Measurements from ENCODE around the gene RAD51B. TPM values are rescaled to one million over a fixed set of nuclear protein-coding genes. Genes with fewer than 3 reads are reported as not detected.

RAD51B gene
- total and polyA plus RNA-seq, 8 donors = 1.8 to 30.7 (median 15.3) TPM

DNA sequence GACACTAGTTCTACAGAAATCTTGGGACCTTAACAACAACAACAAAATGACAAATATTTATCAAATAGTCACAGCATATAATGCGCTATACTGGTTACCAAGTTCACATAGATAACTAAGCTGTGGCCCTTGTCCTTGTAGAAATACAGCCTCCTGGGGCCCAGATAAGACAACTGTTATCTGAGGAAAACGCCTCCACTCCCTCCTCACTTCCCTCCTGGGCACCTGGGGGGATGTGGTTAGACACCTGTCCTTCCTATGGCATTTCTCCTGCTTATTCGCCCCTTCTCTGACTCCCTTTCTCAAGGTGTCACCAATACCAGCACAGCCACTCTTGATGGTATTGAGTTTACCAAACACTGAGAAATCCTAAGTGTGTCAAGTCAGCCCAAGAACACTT, 419.4 kb downstream of the RAD51B start:
- DNase-seq = no peak
- Histone ChIP-seq H3K9me3 (no peaks in the 10 kb centered on the region), H3K27me3 (no peaks in the 10 kb centered on the region), H3K4me3 (no peak overlapping the region), H3K36me3 (no peaks in the 10 kb centered on the region), H3K27ac (peak overlapping the region in 4 of 5 donors; percentile 68 to 87 (median 78)), H3K4me1 (peaks cover 10 to 74% (median 38%) of the 10 kb centered on the region in 4 donors)
- no peak for TF ChIP-seq POLR2A (IDR thresholded peaks at IDR 0.05)
- TF ChIP-seq EP300 (IDR thresholded peaks at IDR 0.05) = no peak
- WGBS, 5 donors = 58 to 75% (median 72%) methylated on average over 3 of the region's 3 CpGs
- intact Hi-C loops (cut with DNase I; ENCODE audit: low total_unique reads) = no loop called here

DNA sequence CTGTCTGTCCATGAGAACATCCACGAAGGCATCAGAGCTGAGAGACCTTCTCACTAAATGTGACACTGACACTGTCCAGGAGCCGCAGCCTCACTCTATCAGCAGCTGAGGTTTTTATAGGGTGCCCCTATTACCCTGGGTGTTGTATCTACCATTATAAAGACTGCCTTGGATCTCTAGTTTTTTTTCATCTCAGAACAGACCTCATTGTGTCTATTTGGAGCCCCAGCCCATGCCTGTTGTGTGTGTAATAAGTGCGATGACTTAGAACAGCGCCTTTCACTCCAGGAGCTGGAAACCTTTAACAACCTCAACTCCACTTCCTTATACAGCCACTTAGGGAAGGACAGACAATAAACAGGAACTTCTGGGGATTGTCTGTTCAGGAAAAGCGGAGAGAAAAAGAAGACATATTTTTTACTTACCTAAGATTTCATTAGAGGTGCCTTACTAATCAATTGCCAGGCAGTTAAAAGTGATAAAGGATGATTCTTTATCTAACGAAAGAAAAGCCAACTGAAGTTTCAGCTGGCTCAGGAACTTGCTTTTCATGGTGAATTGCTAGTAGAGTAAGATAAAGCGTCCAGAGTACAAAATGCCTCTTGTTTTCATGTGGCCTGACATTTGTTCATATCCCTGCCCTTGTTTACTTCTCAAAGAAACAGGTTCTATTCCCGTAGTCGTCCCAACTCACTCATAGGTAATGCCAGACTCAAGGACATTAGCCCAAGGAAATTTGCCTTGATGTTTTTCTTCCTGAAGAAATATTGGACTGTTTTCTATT, 420.6 kb downstream of the RAD51B start:
- Histone ChIP-seq H3K9me3 (no peaks in the 10 kb centered on the region), H3K36me3 (no peaks in the 10 kb centered on the region), H3K4me3 (no peak overlapping the region), H3K27me3 (no peaks in the 10 kb centered on the region), H3K4me1 (peaks cover 17 to 86% (median 44%) of the 10 kb centered on the region in 4 donors), H3K27ac (peak overlapping the region; percentile 68 to 87 (median 79))
- intact Hi-C loops (cut with DNase I; ENCODE audit: low total_unique reads) = no loop called here
- DNase-seq = peak in 1 of 2 donors; percentile 80
- no peak for TF ChIP-seq EP300 (IDR thresholded peaks at IDR 0.05)
- TF ChIP-seq, protein P1, sequence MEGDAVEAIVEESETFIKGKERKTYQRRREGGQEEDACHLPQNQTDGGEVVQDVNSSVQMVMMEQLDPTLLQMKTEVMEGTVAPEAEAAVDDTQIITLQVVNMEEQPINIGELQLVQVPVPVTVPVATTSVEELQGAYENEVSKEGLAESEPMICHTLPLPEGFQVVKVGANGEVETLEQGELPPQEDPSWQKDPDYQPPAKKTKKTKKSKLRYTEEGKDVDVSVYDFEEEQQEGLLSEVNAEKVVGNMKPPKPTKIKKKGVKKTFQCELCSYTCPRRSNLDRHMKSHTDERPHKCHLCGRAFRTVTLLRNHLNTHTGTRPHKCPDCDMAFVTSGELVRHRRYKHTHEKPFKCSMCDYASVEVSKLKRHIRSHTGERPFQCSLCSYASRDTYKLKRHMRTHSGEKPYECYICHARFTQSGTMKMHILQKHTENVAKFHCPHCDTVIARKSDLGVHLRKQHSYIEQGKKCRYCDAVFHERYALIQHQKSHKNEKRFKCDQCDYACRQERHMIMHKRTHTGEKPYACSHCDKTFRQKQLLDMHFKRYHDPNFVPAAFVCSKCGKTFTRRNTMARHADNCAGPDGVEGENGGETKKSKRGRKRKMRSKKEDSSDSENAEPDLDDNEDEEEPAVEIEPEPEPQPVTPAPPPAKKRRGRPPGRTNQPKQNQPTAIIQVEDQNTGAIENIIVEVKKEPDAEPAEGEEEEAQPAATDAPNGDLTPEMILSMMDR (IDR thresholded peaks at IDR 0.05) = no peak
- TF ChIP-seq POLR2A (IDR thresholded peaks at IDR 0.05) = no peak
- TF ChIP-seq POLR2AphosphoS5 (IDR thresholded peaks at IDR 0.05) = peak; percentile 30 to 71 (median 45)
- 42 to 52% (median 51%) methylated on average over 9 of the region's 9 CpGs for WGBS, 5 donors

DNA sequence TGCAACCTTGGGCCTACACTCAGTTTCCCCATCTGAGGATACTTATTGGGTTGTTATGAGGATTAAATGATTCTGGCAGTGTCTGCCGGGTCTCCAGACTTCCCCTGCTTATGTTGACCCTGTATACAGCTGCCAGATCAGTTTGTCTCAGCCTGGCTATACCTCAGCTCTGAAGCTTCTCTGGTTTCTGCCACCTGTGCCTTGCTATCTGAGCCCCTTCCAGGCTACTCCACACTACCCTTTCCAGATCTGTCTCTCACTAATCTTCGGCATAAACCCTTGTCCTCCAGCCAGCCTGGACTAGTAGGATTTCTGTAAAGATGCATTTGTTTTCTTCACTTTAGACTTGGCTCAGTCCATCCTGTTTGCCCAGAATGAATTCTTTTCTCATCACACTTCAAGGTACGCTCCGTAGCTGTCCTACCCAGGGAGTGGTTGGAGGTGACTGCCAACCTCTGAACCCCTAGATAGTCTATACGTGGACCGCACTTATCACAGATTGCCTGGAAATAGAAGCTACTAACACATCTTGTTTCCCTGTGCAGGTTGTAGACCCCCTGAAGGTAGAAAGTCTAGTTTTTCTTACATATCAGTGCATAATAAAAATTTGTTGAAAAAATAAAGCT, 422.4 kb downstream of the RAD51B start:
- no peaks in the 10 kb centered on the region for H3K9me3 ChIP-seq
- no peak overlapping the region for H3K4me3 ChIP-seq
- peak overlapping the region in 4 of 5 donors; percentile 59 to 87 (median 78) for H3K27ac ChIP-seq
- peaks cover 29 to 98% (median 57%) of the 10 kb centered on the region in 4 donors for H3K4me1 ChIP-seq
- TF ChIP-seq, protein P1 (IDR thresholded peaks at IDR 0.05) = no peak
- TF ChIP-seq POLR2A (IDR thresholded peaks at IDR 0.05) = no peak
- no peak for TF ChIP-seq POLR2AphosphoS5 (IDR thresholded peaks at IDR 0.05)
- TF ChIP-seq EP300 (IDR thresholded peaks at IDR 0.05) = no peak
- DNase-seq = no peak
- no peaks in the 10 kb centered on the region for H3K27me3 ChIP-seq
- WGBS, 5 donors = 73 to 90% (median 82%) methylated on average over 6 of the region's 6 CpGs
- intact Hi-C loops (cut with DNase I; ENCODE audit: low total_unique reads) = no loop called here
- no peaks in the 10 kb centered on the region for H3K36me3 ChIP-seq

DNA sequence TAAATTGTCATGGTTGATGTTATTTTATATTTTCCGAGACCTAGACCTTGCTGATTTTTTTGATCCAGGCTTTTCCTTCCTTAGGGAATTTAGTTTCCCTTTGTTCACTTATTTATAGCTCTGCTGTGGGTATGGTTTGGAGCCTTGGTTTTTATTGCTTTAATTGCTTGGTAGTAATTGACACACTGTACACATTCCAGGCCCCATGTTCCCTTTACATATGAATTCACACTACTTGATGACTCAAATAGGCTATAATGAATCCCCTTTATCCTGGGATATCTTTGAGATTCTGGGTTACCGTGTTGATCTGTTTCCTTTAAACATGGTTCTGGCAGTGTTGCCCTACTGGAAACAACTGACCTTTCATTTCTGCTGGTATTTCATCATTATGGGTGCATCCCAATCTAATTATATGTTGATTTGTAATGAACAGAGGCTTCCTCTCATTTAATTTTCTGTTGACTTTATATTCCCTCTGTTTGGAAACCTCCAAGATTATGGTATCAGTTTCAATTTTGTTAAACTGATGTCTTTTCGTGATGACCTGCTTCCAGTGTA, 424.0 kb downstream of the RAD51B start:
- Histone ChIP-seq H3K36me3 (no peaks in the 10 kb centered on the region), H3K27me3 (no peaks in the 10 kb centered on the region), H3K27ac (peak overlapping the region in 4 of 5 donors; percentile 77 to 89 (median 84)), H3K4me3 (no peak overlapping the region), H3K9me3 (no peaks in the 10 kb centered on the region), H3K4me1 (peaks cover 44 to 98% (median 70%) of the 10 kb centered on the region in 4 donors)
- 67 to 81% (median 76%) methylated on average over 3 of the region's 3 CpGs for WGBS, 5 donors
- intact Hi-C loops (cut with DNase I; ENCODE audit: low total_unique reads) = no loop called here
- no peak for DNase-seq
- TF ChIP-seq, protein P1 (IDR thresholded peaks at IDR 0.05) = no peak
- TF ChIP-seq POLR2A (IDR thresholded peaks at IDR 0.05) (no peak), EP300 (IDR thresholded peaks at IDR 0.05) (no peak), POLR2AphosphoS5 (IDR thresholded peaks at IDR 0.05) (no peak)
